ENCODE results near the gene PTOV1. TPM values are rescaled to one million over a fixed set of nuclear protein-coding genes. Genes with fewer than 3 reads are reported as not detected.

The PTOV1 gene
- polyA plus RNA-seq, 1 experiment: 37.6 TPM

DNA sequence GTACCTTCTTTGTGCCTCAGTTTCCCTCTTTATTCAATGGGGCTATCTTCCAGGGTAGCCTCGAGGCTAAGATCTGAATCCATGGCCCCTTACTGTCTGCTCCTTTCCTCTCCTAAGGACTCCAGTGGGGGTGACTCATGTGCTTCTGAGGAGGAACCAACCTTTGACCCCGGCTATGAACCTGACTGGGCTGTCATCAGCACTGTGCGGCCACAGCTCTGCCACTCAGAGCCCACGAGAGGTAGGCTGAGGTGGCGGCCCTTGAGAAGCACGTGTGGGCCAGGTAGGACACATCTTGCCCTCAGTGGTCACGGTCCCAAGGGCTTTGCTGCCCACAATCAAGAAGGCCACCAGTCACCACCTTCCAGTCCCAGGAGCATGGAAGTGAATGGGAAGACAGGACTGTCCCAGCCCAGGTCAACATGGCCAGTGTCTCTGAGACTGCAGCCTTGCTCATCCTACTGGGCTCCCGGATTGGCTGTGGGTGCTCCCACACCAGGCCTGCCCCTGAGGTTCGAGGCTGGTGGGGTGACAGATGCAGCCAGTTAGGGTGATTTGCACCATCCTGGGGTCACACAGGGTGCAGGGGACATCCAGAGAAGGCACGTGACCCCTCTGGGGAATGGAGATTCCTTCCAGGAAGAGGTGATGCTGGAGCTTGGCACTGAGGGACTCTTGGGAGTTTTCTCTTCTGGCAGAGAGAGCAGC, 29.4 kb downstream of the PTOV1 start:
- CTCF ChIA-PET: no interaction called here
- Histone ChIP-seq H3K4me3 (ENCODE audit: low read depth, low read length) (no peak overlapping the region), H3K27ac (ENCODE audit: low read depth, low read length) (peak overlapping the region; percentile 21), H3K9me3 (ENCODE audit: control insufficient read depth, insufficient read depth, low read length) (peaks cover 13% of the 10 kb centered on the region), H3K27me3 (ENCODE audit: control insufficient read depth, insufficient read depth, low read length) (no peaks in the 10 kb centered on the region)
- TF ChIP-seq, protein P1, sequence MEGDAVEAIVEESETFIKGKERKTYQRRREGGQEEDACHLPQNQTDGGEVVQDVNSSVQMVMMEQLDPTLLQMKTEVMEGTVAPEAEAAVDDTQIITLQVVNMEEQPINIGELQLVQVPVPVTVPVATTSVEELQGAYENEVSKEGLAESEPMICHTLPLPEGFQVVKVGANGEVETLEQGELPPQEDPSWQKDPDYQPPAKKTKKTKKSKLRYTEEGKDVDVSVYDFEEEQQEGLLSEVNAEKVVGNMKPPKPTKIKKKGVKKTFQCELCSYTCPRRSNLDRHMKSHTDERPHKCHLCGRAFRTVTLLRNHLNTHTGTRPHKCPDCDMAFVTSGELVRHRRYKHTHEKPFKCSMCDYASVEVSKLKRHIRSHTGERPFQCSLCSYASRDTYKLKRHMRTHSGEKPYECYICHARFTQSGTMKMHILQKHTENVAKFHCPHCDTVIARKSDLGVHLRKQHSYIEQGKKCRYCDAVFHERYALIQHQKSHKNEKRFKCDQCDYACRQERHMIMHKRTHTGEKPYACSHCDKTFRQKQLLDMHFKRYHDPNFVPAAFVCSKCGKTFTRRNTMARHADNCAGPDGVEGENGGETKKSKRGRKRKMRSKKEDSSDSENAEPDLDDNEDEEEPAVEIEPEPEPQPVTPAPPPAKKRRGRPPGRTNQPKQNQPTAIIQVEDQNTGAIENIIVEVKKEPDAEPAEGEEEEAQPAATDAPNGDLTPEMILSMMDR (IDR thresholded peaks at IDR 0.05; ENCODE audit: low read depth, low read length): no peak
- DNase-seq (ENCODE audit: low read depth, low spot score): no peak
- POLR2A ChIA-PET: interaction anchor here (0.7 kb wide), 1 partner anchor 11 kb away, joined by 5 read pairs; no protein-coding TSS in a partner anchor

DNA sequence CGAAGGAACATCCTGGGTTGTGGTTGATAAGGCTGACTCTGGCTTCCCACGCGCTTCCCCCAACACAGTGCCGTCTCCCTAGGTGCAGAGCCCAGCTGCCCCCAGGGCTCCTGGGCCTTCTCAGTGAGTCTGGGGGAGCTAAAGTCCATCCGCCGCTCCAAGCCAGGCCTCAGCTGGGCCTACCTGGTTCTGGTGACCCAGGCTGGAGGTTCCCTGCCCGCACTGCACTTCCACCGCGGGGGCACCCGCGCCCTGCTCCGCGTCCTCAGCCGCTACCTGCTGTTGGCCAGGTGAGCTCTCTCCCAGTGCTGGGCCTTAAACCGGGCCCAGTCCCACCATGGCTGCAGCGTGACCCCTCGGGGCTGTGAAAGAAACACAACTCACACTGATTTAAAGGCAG, 30.2 kb downstream of the PTOV1 start:
- Histone ChIP-seq H3K9me3 (ENCODE audit: control insufficient read depth, insufficient read depth, low read length) (peaks cover 13% of the 10 kb centered on the region), H3K4me3 (ENCODE audit: low read depth, low read length) (no peak overlapping the region), H3K27me3 (ENCODE audit: control insufficient read depth, insufficient read depth, low read length) (no peaks in the 10 kb centered on the region), H3K27ac (ENCODE audit: low read depth, low read length) (no peak overlapping the region)
- ChIA-PET POLR2A (no interaction called here), CTCF (no interaction called here)
- DNase-seq (ENCODE audit: low read depth, low spot score): no peak
- TF ChIP-seq, protein P1 (IDR thresholded peaks at IDR 0.05; ENCODE audit: low read depth, low read length): no peak

DNA sequence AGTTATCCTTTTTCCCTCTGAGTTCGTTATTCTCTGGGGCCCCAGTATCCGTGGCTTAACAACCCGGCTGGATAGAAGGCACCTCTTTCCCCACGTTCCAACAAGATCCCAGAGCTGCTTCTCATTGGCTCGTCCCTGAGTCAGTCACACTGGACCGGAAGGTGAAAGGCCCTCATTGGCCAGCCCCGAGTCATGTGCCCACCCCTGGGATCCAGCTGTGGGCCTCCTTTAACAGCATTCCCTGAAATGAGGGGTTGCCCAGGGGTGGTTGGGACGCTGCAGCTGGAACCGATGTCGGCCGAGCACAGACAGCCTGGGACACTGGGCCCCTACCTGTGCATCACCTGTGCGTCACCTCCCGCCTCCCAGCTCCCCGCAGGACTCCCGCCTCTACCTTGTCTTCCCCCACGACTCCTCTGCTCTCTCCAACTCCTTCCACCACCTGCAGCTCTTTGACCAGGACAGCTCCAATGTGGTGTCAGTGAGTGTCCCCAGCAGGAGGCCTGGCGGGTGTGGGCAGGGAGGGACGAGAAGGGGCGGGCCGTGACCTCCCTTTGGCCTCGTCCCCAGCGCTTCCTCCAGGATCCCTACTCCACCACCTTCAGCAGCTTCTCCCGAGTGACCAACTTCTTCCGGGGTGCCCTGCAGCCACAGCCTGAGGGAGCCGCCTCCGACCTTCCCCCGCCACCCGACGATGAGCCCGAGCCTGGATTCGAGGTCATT, 30.9 kb downstream of the PTOV1 start:
- ChIA-PET CTCF (no interaction called here), POLR2A (no interaction called here)
- TF ChIP-seq, protein P1 (IDR thresholded peaks at IDR 0.05; ENCODE audit: low read depth, low read length): no peak
- H3K4me3 ChIP-seq (ENCODE audit: low read depth, low read length): no peak overlapping the region
- no peak overlapping the region for H3K27ac ChIP-seq (ENCODE audit: low read depth, low read length)
- DNase-seq (ENCODE audit: low read depth, low spot score): no peak
- no peaks in the 10 kb centered on the region for H3K27me3 ChIP-seq (ENCODE audit: control insufficient read depth, insufficient read depth, low read length)
- peaks cover 13% of the 10 kb centered on the region for H3K9me3 ChIP-seq (ENCODE audit: control insufficient read depth, insufficient read depth, low read length)

GRCh38 chr19:49882643-49883042, 31.7 kb downstream of the PTOV1 start:
- Histone ChIP-seq H3K4me3 (ENCODE audit: low read depth, low read length) (no peak overlapping the region), H3K27me3 (ENCODE audit: control insufficient read depth, insufficient read depth, low read length) (no peaks in the 10 kb centered on the region), H3K9me3 (ENCODE audit: control insufficient read depth, insufficient read depth, low read length) (peaks cover 13% of the 10 kb centered on the region), H3K27ac (ENCODE audit: low read depth, low read length) (no peak overlapping the region)
- TF ChIP-seq, protein P1 (IDR thresholded peaks at IDR 0.05; ENCODE audit: low read depth, low read length): no peak
- ChIA-PET CTCF (no interaction called here), POLR2A (interaction anchor here (0.6 kb wide), 1 partner anchor 10 kb away, joined by 11 read pairs; no protein-coding TSS in a partner anchor)
- DNase-seq (ENCODE audit: low read depth, low spot score): no peak

DNA sequence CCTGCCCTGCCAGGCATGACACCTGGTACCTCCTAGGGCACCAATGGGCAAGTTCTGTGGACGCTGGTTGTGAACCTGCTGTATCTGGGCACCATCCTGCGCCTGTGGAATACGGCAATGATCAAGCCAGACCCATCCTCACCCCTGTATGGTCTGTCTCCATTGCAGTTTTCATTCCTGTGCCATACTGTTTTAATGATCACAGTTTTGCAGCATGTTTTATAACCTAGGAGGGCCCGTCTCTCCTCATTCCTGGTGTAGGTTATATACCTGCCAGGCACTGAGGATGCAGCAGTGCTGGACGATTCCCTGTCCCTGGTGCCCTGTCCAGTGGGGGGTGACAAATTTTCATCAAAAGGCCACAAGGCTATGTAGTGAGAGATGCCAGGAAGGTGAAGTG, 32.1 kb downstream of the PTOV1 start:
- Histone ChIP-seq H3K9me3 (ENCODE audit: control insufficient read depth, insufficient read depth, low read length) (peaks cover 13% of the 10 kb centered on the region), H3K27me3 (ENCODE audit: control insufficient read depth, insufficient read depth, low read length) (no peaks in the 10 kb centered on the region), H3K4me3 (ENCODE audit: low read depth, low read length) (no peak overlapping the region), H3K27ac (ENCODE audit: low read depth, low read length) (no peak overlapping the region)
- ChIA-PET CTCF (no interaction called here), POLR2A (interaction anchor here (0.6 kb wide), 1 partner anchor 9 kb away, joined by 11 read pairs; no protein-coding TSS in a partner anchor)
- no peak for DNase-seq (ENCODE audit: low read depth, low spot score)
- TF ChIP-seq, protein P1 (IDR thresholded peaks at IDR 0.05; ENCODE audit: low read depth, low read length): no peak

All from AG04450 (cell line).